ENCODE results near the gene SCARF2. TPM values are rescaled to one million over a fixed set of nuclear protein-coding genes. Genes with fewer than 3 reads are reported as not detected.

Gene SCARF2
- total RNA-seq, 2 donors from 2014 or later: 0.48 TPM; not detected in 1

DNA sequence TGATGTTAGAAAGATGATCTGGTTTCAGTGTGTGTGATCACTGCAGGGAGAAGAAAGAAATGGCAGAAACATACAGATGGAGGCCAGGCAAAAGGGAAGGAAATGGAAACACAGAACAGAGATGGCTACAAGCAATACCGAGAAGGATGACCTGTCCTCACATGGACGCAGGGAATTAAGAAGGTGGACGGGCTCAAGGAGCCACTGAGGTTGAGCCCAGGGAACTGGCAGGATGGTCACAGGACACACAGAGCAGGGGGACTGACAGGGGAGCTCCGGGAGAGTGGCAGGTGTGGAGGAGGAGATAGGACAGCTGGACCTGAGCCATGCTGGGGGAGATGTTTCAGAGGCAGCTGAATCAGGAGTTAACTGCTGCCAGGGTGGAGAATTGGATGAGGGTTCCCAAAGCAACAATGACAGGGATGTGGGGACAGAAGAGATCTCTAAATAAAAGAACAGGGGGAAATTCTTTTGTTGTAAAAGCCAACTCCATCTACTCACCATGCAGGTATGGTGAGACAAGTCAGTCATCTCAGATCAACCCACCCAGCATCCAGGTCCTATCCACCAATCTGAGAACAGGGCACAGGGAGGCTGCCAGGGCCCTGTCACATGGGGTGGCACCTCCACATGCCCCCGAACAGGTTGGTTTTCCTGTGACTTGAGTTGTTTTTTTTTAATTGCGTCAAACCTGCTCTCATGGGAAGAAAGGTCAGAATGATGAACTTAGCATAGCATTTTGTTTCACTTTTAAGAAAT lies 31.7 kb upstream of the SCARF2 start:
- Mint-ChIP-seq H3K27me3 (no peaks in the 10 kb centered on the region), H3K9me3 (no peaks in the 10 kb centered on the region), H3K36me3 (no peaks in the 10 kb centered on the region), H3K4me1 (ENCODE audit: low read depth in 2 of 2) (peaks cover 3 to 8% of the 10 kb centered on the region in 2 donors), H3K27ac (no peak overlapping the region), H3K4me3 (no peak overlapping the region)
- ATAC-seq: no peak
- no peak for DNase-seq (ENCODE audit: low spot score)

DNA sequence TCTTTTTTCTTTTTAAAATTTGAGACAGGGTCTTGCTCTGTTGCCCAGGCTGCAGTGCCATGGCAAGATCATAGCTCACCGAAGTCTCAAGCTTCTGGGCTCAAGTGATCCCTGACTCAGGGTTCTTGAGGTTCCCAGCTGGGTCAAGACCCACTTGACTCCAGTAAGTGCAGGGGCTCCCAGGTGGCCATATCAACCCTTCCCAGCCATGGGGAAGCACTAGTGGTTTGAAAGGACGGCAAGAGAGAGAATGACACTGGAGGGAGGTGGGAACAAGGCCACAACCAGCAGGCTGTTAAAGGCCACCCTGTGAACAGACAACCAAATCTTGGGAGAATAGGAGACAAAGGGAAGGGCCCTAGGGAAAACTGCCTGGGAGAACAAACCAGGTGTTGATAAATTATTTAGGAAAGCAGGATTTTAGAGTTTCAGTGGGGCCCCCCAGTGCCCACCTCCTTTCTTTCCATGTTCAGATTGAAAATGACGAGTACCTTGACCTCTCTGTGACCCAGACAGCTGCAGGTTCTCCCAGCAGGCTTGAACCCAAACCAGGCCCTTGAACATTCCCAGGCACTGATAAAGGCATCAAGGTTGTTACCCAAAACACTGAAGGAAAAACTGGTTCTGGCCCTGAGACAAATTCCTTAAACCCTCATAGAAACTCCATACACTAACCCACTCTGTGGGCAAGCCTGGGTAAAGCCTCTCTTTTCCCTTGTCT lies 29.2 kb upstream of the SCARF2 start:
- DNase-seq (ENCODE audit: low spot score) (no peak), ATAC-seq (no peak)
- Mint-ChIP-seq H3K27ac (no peak overlapping the region), H3K9me3 (no peaks in the 10 kb centered on the region), H3K27me3 (no peaks in the 10 kb centered on the region), H3K4me1 (ENCODE audit: low read depth in 2 of 2) (peaks cover 23 to 25% of the 10 kb centered on the region in 2 donors), H3K4me3 (no peak overlapping the region), H3K36me3 (no peaks in the 10 kb centered on the region)

DNA sequence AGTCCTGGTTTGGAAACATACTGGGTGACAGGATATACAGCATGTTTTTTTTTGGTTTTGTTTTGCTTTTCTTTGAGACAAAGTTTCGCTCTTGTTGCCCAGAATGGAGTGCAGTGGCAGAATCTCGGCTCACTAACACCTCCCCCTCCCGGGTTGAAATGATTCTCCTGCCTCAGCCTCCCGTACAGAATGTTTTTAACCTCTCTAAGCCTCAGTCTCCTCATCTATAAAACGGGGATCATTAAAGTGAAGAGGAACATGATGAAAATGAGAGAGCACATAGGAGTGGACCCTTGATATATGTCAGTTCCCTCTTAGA lies 28.1 kb upstream of the SCARF2 start:
- H3K36me3 Mint-ChIP-seq: no peaks in the 10 kb centered on the region
- peaks cover 23 to 25% of the 10 kb centered on the region in 2 donors for H3K4me1 Mint-ChIP-seq (ENCODE audit: low read depth in 2 of 2)
- DNase-seq (ENCODE audit: low spot score) (no peak), ATAC-seq (no peak)
- H3K9me3 Mint-ChIP-seq: no peaks in the 10 kb centered on the region
- no peak overlapping the region for H3K27ac Mint-ChIP-seq
- no peaks in the 10 kb centered on the region for H3K27me3 Mint-ChIP-seq
- H3K4me3 Mint-ChIP-seq: no peak overlapping the region

DNA sequence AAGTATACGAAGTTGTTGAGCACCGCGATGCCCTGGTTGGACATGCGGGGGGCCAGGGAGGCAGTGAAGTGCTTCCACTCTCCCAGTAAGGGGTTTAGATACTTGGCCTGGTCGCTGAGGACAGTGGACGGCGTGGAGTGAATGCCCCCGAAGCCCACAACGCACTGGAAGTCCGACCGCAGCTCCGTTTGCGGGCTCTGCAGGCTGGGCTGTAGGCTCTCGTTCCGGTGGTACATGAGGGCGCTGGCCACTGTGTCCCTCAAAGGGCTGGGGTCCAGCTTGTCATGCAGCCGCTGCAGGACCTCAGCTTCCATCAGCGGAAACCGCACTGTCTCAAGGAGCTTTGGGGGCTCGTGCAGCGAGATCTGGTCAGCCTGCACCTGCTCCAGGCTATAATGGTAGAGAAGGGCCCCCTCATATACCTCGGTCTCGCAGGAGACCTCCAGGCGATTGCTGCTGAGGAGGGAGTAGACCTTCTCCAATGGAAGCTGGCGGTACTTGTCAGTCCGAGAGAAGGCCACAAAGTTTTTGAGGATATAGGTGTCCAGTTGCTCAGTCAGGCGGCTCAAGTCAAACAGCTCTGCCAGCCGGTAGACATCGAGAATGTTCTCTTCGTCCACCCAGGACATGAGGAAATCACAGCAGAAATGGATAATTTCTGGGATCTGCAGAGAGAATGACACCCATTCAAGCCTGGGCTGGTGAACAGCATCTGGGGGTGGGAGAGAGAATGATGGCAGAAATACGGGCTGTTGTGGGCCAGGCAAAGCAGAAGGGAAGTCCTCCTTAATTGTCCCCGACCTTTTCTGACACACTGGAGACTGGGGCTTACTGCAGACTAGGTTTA lies 27.5 kb upstream of the SCARF2 start:
- Mint-ChIP-seq H3K4me3 (no peak overlapping the region), H3K9me3 (no peaks in the 10 kb centered on the region), H3K27me3 (no peaks in the 10 kb centered on the region), H3K4me1 (ENCODE audit: low read depth in 2 of 2) (peaks cover 23 to 25% of the 10 kb centered on the region in 2 donors), H3K36me3 (no peaks in the 10 kb centered on the region), H3K27ac (peak overlapping the region in 1 of 2 donors; percentile 82)
- ATAC-seq (no peak), DNase-seq (ENCODE audit: low spot score) (no peak)

DNA sequence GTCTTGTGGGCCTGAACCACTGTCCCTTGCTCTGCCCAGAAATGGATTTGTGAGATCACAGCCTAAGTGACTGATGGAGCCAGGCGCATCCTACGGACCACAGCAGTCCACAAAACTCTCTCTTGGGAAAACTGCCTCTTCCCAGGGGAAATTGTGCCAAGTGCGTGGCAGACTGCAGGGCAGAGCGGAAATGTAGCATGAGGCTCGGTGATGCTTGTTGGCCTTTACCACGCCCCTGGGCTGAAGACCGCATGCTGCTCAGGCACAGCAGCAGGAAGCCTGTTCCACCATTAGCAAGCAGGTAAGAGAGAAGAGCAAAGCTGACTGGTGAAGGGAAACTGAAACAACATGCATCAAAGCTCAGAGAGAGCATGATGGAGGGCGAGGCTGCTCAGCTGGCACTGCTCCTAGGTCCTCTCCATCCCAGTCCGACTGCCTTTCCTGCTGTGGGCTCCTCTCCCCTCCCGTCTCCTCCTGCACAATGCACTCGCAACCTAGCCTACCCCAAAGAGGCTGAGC lies 26.5 kb upstream of the SCARF2 start:
- H3K27ac Mint-ChIP-seq: peak overlapping the region; percentile 73 to 82

GRCh38 chr22:20463324-20464095 lies 25.9 kb upstream of the SCARF2 start:
- no peaks in the 10 kb centered on the region for H3K36me3 Mint-ChIP-seq
- DNase-seq (ENCODE audit: low spot score): no peak
- peaks cover 23 to 27% of the 10 kb centered on the region in 2 donors for H3K4me1 Mint-ChIP-seq (ENCODE audit: low read depth in 2 of 2)
- peak overlapping the region; percentile 38 for H3K4me3 Mint-ChIP-seq
- ATAC-seq: peak; percentile 50 to 63
- peak overlapping the region; percentile 73 to 82 for H3K27ac Mint-ChIP-seq
- H3K9me3 Mint-ChIP-seq: no peaks in the 10 kb centered on the region
- no peaks in the 10 kb centered on the region for H3K27me3 Mint-ChIP-seq

More for the DNA sequence above, 26.5 kb upstream of the SCARF2 start:
- no peaks in the 10 kb centered on the region for H3K36me3 Mint-ChIP-seq
- H3K4me1 Mint-ChIP-seq (ENCODE audit: low read depth in 2 of 2): peaks cover 23 to 28% of the 10 kb centered on the region in 2 donors
- peak; percentile 62 to 76 for ATAC-seq
- DNase-seq (ENCODE audit: low spot score): no peak
- H3K4me3 Mint-ChIP-seq: peak overlapping the region; percentile 38
- no peaks in the 10 kb centered on the region for H3K27me3 Mint-ChIP-seq
- H3K9me3 Mint-ChIP-seq: no peaks in the 10 kb centered on the region

DNA sequence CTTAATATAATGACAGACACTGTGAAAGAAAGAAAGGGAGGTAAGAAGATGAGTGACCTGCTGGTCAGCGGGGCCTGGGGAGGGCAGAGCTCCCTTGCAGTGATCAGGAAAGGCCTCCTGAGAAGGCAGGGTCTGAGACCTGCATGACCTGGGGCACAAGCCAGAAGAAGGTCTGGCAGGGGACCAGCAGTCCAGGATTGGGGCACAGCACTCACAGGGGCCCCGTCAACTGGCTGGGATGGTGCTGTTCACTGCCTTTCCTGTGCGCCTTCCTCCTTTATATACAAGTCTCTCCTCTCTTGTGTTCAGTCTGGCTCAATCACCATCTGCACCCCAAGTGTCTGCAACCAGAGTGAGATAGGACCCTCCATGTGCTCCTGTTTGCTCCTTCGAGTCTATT lies 22.2 kb upstream of the SCARF2 start:
- H3K4me3 Mint-ChIP-seq: no peak overlapping the region
- no peaks in the 10 kb centered on the region for H3K9me3 Mint-ChIP-seq
- no peak for DNase-seq (ENCODE audit: low spot score)
- H3K27me3 Mint-ChIP-seq: no peaks in the 10 kb centered on the region
- no peaks in the 10 kb centered on the region for H3K36me3 Mint-ChIP-seq
- ATAC-seq: no peak
- H3K4me1 Mint-ChIP-seq (ENCODE audit: low read depth in 2 of 2): peaks cover 32 to 36% of the 10 kb centered on the region in 2 donors
- no peak overlapping the region for H3K27ac Mint-ChIP-seq

- no peaks in the 10 kb centered on the region for H3K9me3 Mint-ChIP-seq
- H3K4me3 Mint-ChIP-seq: no peak overlapping the region
- H3K27ac Mint-ChIP-seq: no peak overlapping the region
- peaks cover 28 to 30% of the 10 kb centered on the region in 2 donors for H3K4me1 Mint-ChIP-seq (ENCODE audit: low read depth in 2 of 2)
- ATAC-seq: no peak
- H3K27me3 Mint-ChIP-seq: no peaks in the 10 kb centered on the region
- no peak for DNase-seq (ENCODE audit: low spot score)
- no peaks in the 10 kb centered on the region for H3K36me3 Mint-ChIP-seq
These were observed 21.5 kb upstream of the SCARF2 start for GRCh38 chr22:20459152-20459542.

GRCh38 chr22:20458530-20459151 lies 21.0 kb upstream of the SCARF2 start:
- Mint-ChIP-seq H3K27me3 (no peaks in the 10 kb centered on the region), H3K27ac (no peak overlapping the region), H3K36me3 (no peaks in the 10 kb centered on the region), H3K9me3 (no peaks in the 10 kb centered on the region), H3K4me1 (ENCODE audit: low read depth in 2 of 2) (peaks cover 22 to 24% of the 10 kb centered on the region in 2 donors), H3K4me3 (no peak overlapping the region)
- no peak for DNase-seq (ENCODE audit: low spot score)
- no peak for ATAC-seq

DNA sequence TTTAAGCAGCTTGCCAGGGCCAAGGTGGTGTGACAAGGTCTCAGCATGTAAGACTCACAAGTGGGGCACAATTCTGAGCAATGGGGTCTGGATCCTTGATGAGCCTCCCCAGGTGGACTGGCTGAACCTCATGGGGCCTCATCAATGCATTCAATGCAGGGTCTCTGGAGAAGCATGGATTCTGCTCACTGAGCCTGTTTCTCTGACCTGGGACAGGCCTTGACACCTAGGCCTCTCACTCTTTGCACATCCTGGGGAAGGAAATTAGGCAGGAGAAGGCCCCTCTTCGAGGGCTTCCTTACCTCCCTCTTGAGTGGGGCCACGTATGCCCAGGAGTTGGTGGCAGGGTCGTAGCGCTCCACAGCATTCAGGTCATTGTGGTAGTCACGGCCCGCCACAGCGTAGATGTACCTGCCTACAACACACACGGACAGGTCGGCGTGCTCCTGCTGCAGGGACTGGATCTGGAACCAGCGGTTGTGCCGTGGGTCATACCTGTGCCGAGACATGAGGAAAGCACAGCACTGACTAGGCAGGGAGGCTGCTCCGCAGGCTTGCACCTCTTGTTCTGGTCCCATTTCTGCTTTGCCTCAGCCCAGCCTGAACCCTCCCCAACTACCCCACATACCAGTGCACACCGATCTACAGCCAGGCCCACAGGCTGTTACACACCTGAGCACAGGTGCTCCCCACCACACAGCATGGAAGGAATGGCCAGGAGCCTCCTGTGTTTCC lies 20.0 kb upstream of the SCARF2 start:
- ATAC-seq (no peak), DNase-seq (ENCODE audit: low spot score) (no peak)
- H3K9me3 Mint-ChIP-seq: no peaks in the 10 kb centered on the region
- no peak overlapping the region for H3K27ac Mint-ChIP-seq
- no peaks in the 10 kb centered on the region for H3K36me3 Mint-ChIP-seq
- peaks cover 13 to 17% of the 10 kb centered on the region in 2 donors for H3K4me1 Mint-ChIP-seq (ENCODE audit: low read depth in 2 of 2)
- H3K27me3 Mint-ChIP-seq: no peaks in the 10 kb centered on the region
- no peak overlapping the region for H3K4me3 Mint-ChIP-seq

- H3K27ac Mint-ChIP-seq: peak overlapping the region in 1 of 2 donors; percentile 53
- no peak for DNase-seq (ENCODE audit: low spot score)
- no peaks in the 10 kb centered on the region for H3K36me3 Mint-ChIP-seq
- ATAC-seq: no peak
- no peaks in the 10 kb centered on the region for H3K9me3 Mint-ChIP-seq
- no peak overlapping the region for H3K4me3 Mint-ChIP-seq
- no peaks in the 10 kb centered on the region for H3K27me3 Mint-ChIP-seq
- peaks cover 9 to 14% of the 10 kb centered on the region in 2 donors for H3K4me1 Mint-ChIP-seq (ENCODE audit: low read depth in 2 of 2)
These were observed 19.1 kb upstream of the SCARF2 start for GRCh38 chr22:20456722-20457076.

GRCh38 chr22:20456064-20456721 lies 18.6 kb upstream of the SCARF2 start:
- peaks cover 9 to 14% of the 10 kb centered on the region in 2 donors for H3K4me1 Mint-ChIP-seq (ENCODE audit: low read depth in 2 of 2)
- H3K27ac Mint-ChIP-seq: peak overlapping the region in 1 of 2 donors; percentile 53
- no peaks in the 10 kb centered on the region for H3K36me3 Mint-ChIP-seq
- DNase-seq (ENCODE audit: low spot score) (peak; percentile 74), ATAC-seq (peak; percentile 87 to 88)
- H3K4me3 Mint-ChIP-seq: no peak overlapping the region
- no peaks in the 10 kb centered on the region for H3K27me3 Mint-ChIP-seq
- H3K9me3 Mint-ChIP-seq: no peaks in the 10 kb centered on the region
